NT2/D1 (cell line): Measurements from ENCODE around the gene HBQ1.

Source experiments
- SUZ12 ChIP-seq: IDR thresholded peaks from 2 replicates; pipeline ENCODE4 v1.6.1; 2011; ENCODE audit not compliant: insufficient read length, insufficient read depth; ENCODE audit errors: extremely low read depth
- YY1 ChIP-seq: IDR thresholded peaks from 2 replicates; pipeline ENCODE4 v1.6.1; 2011; ENCODE audit not compliant: insufficient read length, insufficient read depth
- ZNF274 ChIP-seq: IDR thresholded peaks from 2 replicates; pipeline ENCODE4 v1.6.1; 2011; ENCODE audit warnings: mild to moderate bottlenecking, low read depth, low read length

- no peak for TF ChIP-seq ZNF274
- no peak for TF ChIP-seq SUZ12
- TF ChIP-seq YY1 = no peak
These were observed 15.3 kb upstream of the HBQ1 start for GRCh38 chr16:164827-165538.
